Karpas-422 (cell line): Measurements from ENCODE around the gene CCDC134. TPM values are rescaled to one million over a fixed set of nuclear protein-coding genes. Genes with fewer than 3 reads are reported as not detected.
"Not testable (repeated sequence)": the region's sequence is repeated elsewhere in the genome, so short reads cannot be mapped to it uniquely, and the experiment has no call there.

ENCODE experiments used
- DNase-seq: peaks from one replicate; pipeline ENCODE4 v3.0.0-alpha.2; 2015
- H2AFZ ChIP-seq: fragments of 200-600 bp; sonication (generic); 2 replicates; pipeline ENCODE4 v1.6.1; 2014; ENCODE audit warnings: antibody characterized with exemption, low read length, mixed read lengths
- H3K27ac ChIP-seq: fragments of 200-600 bp; sonication (generic); 2 replicates; pipeline ENCODE4 v1.5.1; 2014; ENCODE audit warnings: mild to moderate bottlenecking, low read length, moderate library complexity
- H3K27me3 ChIP-seq: fragments of 200-600 bp; sonication (generic); 2 replicates; pipeline ENCODE4 v1.6.1; 2014; ENCODE audit warnings: low read length, mixed read lengths
- H3K36me3 ChIP-seq: fragments of 200-600 bp; sonication (generic); 2 replicates; pipeline ENCODE4 v1.6.1; 2014; ENCODE audit warnings: low read length, mixed read lengths; ENCODE audit not compliant: insufficient read depth
- H3K4me1 ChIP-seq: fragments of 200-600 bp; sonication (generic); 2 replicates; pipeline ENCODE4 v1.6.1; 2014; ENCODE audit warnings: mild to moderate bottlenecking, low read length, mixed read lengths
- H3K4me2 ChIP-seq: fragments of 200-600 bp; sonication (generic); 2 replicates; pipeline ENCODE4 v1.6.1; 2014; ENCODE audit warnings: low read length, low read depth, mild to moderate bottlenecking; ENCODE audit not compliant: poor library complexity, severe bottlenecking
- H3K4me3 ChIP-seq: fragments of 200-600 bp; sonication (generic); 2 replicates; pipeline ENCODE4 v1.5.1; 2014; ENCODE audit warnings: mild to moderate bottlenecking, antibody characterized with exemption, low read length, mixed read lengths
- H3K79me2 ChIP-seq: fragments of 200-600 bp; sonication (generic); 2 replicates; pipeline ENCODE4 v1.6.1; 2014; ENCODE audit warnings: mild to moderate bottlenecking, low read length, mixed read lengths
- H3K9ac ChIP-seq: fragments of 200-600 bp; sonication (generic); 2 replicates; pipeline ENCODE4 v1.6.0; 2014; ENCODE audit warnings: low read length
- H3K9me2 ChIP-seq: fragments of 200-600 bp; sonication (generic), shearing (Covaris generic); replicated peaks from 2 replicates; pipeline ENCODE4 v1.6.0; 2014; ENCODE audit warnings: mild to moderate bottlenecking, low read length, moderate library complexity; ENCODE audit not compliant: insufficient read depth
- H3K9me3 ChIP-seq: fragments of 300-700, 200-600 bp; sonication (generic); 2 replicates; pipeline ENCODE4 v1.6.1; 2014; ENCODE audit warnings: low read length, mixed read lengths
- H4K20me1 ChIP-seq: fragments of 200-600 bp; sonication (generic); 2 replicates; pipeline ENCODE4 v1.6.1; 2014; ENCODE audit warnings: mild to moderate bottlenecking, antibody characterized with exemption, low read length, low read depth; ENCODE audit not compliant: insufficient read depth
- total RNA-seq: library from RNA; depleted of rRNA; stranded (reverse); fragments of >200 nt; shearing (Covaris generic); gene quantifications from 2 replicates; pipeline ENCODE4 v1.2.3, GENCODE V29; 2014; ENCODE audit warnings: low replicate concordance

CCDC134 gene
- total RNA-seq, 1 experiment from 2014 or later = 4.4 TPM

- H4K20me1 ChIP-seq, H2AFZ ChIP-seq, H3K4me3 ChIP-seq, DNase-seq, H3K27me3 ChIP-seq, H3K9me3 ChIP-seq, H3K9me2 ChIP-seq, H3K9ac ChIP-seq: not testable (repeated sequence)
- H3K36me3 ChIP-seq = peaks cover 31% of the 10 kb centered on the region
- H3K79me2 ChIP-seq = peaks cover 71% of the 10 kb centered on the region
- peak overlapping the region; percentile 2 for H3K4me2 ChIP-seq
- peak overlapping the region; percentile 68 for H3K27ac ChIP-seq
- H3K4me1 ChIP-seq = peaks cover 41% of the 10 kb centered on the region
Measured at GRCh38 chr22:41835462-41835861, 35.0 kb downstream of the CCDC134 start.

- Histone ChIP-seq H2AFZ (no peak overlapping the region), H3K79me2 (peaks cover 82% of the 10 kb centered on the region), H3K9ac (no peak overlapping the region), H4K20me1 (peaks cover 15% of the 10 kb centered on the region), H3K9me2 (no peaks in the 10 kb centered on the region), H3K9me3 (no peaks in the 10 kb centered on the region), H3K4me2 (no peak overlapping the region), H3K27ac (peak overlapping the region; percentile 68), H3K4me3 (no peak overlapping the region), H3K27me3 (no peaks in the 10 kb centered on the region), H3K4me1 (peaks cover 52% of the 10 kb centered on the region), H3K36me3 (peaks cover 38% of the 10 kb centered on the region)
- no peak for DNase-seq
Measured at GRCh38 chr22:41836551-41836950, 36.1 kb downstream of the CCDC134 start.

GRCh38 chr22:41838842-41839618 lies 38.6 kb downstream of the CCDC134 start:
- peaks cover 64% of the 10 kb centered on the region for H3K4me1 ChIP-seq
- no peaks in the 10 kb centered on the region for H3K9me2 ChIP-seq
- H3K79me2 ChIP-seq = peaks cover 96% of the 10 kb centered on the region
- no peaks in the 10 kb centered on the region for H3K9me3 ChIP-seq
- H3K9ac ChIP-seq = no peak overlapping the region
- H3K4me2 ChIP-seq = no peak overlapping the region
- peaks cover 56% of the 10 kb centered on the region for H3K36me3 ChIP-seq
- DNase-seq = no peak
- no peak overlapping the region for H3K4me3 ChIP-seq
- no peak overlapping the region for H2AFZ ChIP-seq
- peak overlapping the region; percentile 17; the same call in 1 of the 2 replicates for H3K27ac ChIP-seq
- no peaks in the 10 kb centered on the region for H3K27me3 ChIP-seq
- H4K20me1 ChIP-seq = peaks cover 28% of the 10 kb centered on the region

GRCh38 chr22:41840216-41840615 lies 39.7 kb downstream of the CCDC134 start:
- H2AFZ ChIP-seq = no peak overlapping the region
- no peak overlapping the region for H3K9ac ChIP-seq
- H3K79me2 ChIP-seq = peaks cover 96% of the 10 kb centered on the region
- H3K9me2 ChIP-seq = no peaks in the 10 kb centered on the region
- H3K27me3 ChIP-seq = no peaks in the 10 kb centered on the region
- H3K27ac ChIP-seq = peak overlapping the region; percentile 3; the same call in 1 of the 2 replicates
- H3K4me3 ChIP-seq = no peak overlapping the region
- no peak for DNase-seq
- peaks cover 32% of the 10 kb centered on the region for H4K20me1 ChIP-seq
- no peak overlapping the region for H3K4me2 ChIP-seq
- H3K36me3 ChIP-seq = peaks cover 53% of the 10 kb centered on the region
- H3K9me3 ChIP-seq = no peaks in the 10 kb centered on the region
- peaks cover 67% of the 10 kb centered on the region for H3K4me1 ChIP-seq

GRCh38 chr22:41841085-41841712 lies 40.7 kb downstream of the CCDC134 start:
- H3K9me3 ChIP-seq = no peaks in the 10 kb centered on the region
- no peaks in the 10 kb centered on the region for H3K27me3 ChIP-seq
- H2AFZ ChIP-seq = no peak overlapping the region
- H3K79me2 ChIP-seq = peaks cover 96% of the 10 kb centered on the region
- H3K4me1 ChIP-seq = peaks cover 70% of the 10 kb centered on the region
- no peak overlapping the region for H3K4me2 ChIP-seq
- H3K36me3 ChIP-seq = peaks cover 46% of the 10 kb centered on the region
- no peak for DNase-seq
- no peak overlapping the region for H3K4me3 ChIP-seq
- peak overlapping the region; percentile 3; the same call in 1 of the 2 replicates for H3K27ac ChIP-seq
- H3K9me2 ChIP-seq = no peaks in the 10 kb centered on the region
- H3K9ac ChIP-seq = no peak overlapping the region
- peaks cover 41% of the 10 kb centered on the region for H4K20me1 ChIP-seq

- Histone ChIP-seq H3K4me2 (peak overlapping the region; percentile 23), H3K9me3 (no peaks in the 10 kb centered on the region), H3K9ac (peak overlapping the region; percentile 34; the same call in 1 of the 2 replicates), H3K79me2 (peaks cover 97% of the 10 kb centered on the region), H3K27me3 (no peaks in the 10 kb centered on the region), H3K9me2 (no peaks in the 10 kb centered on the region), H3K4me1 (peaks cover 74% of the 10 kb centered on the region), H4K20me1 (peaks cover 56% of the 10 kb centered on the region), H3K36me3 (peaks cover 33% of the 10 kb centered on the region), H3K27ac (peak overlapping the region; percentile 66), H2AFZ (no peak overlapping the region), H3K4me3 (no peak overlapping the region)
- no peak for DNase-seq
Measured at GRCh38 chr22:41842996-41843970, 42.8 kb downstream of the CCDC134 start.

GRCh38 chr22:41844036-41844435 lies 43.6 kb downstream of the CCDC134 start:
- Histone ChIP-seq H3K4me1 (peaks cover 80% of the 10 kb centered on the region), H3K27me3 (no peaks in the 10 kb centered on the region), H3K27ac (peak overlapping the region; percentile 66)

More at GRCh38 chr22:41844036-41844435, 43.6 kb downstream of the CCDC134 start:
- H4K20me1 ChIP-seq = peaks cover 61% of the 10 kb centered on the region
- peaks cover 39% of the 10 kb centered on the region for H3K36me3 ChIP-seq
- peak; percentile 67 for DNase-seq
- no peaks in the 10 kb centered on the region for H3K9me2 ChIP-seq
- H3K9ac ChIP-seq = peak overlapping the region; percentile 33; the same call in 1 of the 2 replicates
- H3K4me3 ChIP-seq = no peak overlapping the region
- H2AFZ ChIP-seq = no peak overlapping the region
- no peaks in the 10 kb centered on the region for H3K9me3 ChIP-seq
- peak overlapping the region; percentile 23 for H3K4me2 ChIP-seq
- peaks cover 97% of the 10 kb centered on the region for H3K79me2 ChIP-seq
